22Rv1 (cell line): ENCODE measurements around the gene IL25.
A peak's percentile ranks its signal among the peaks of the same experiment; 100 is the strongest.

Source experiments
- H3K27ac ChIP-seq: fragments of 450-650 bp; 2 replicates; pipeline ENCODE4 v1.5.1; 2017
- ZFX ChIP-seq: fragments of 450-650 bp; IDR thresholded peaks from 2 replicates; pipeline ENCODE4 v1.6.1; 2017; ENCODE audit warnings: antibody characterized with exemption, borderline replicate concordance
- TF ChIP-seq, protein P1 (sequence below): fragments of 450-650 bp; IDR thresholded peaks from 2 replicates; pipeline ENCODE4 v1.5.1; 2017; ENCODE audit warnings: mild to moderate bottlenecking

Gene IL25

GRCh38 chr14:23348297-23348655, 24.3 kb upstream of the IL25 start:
- TF ChIP-seq, protein P1, sequence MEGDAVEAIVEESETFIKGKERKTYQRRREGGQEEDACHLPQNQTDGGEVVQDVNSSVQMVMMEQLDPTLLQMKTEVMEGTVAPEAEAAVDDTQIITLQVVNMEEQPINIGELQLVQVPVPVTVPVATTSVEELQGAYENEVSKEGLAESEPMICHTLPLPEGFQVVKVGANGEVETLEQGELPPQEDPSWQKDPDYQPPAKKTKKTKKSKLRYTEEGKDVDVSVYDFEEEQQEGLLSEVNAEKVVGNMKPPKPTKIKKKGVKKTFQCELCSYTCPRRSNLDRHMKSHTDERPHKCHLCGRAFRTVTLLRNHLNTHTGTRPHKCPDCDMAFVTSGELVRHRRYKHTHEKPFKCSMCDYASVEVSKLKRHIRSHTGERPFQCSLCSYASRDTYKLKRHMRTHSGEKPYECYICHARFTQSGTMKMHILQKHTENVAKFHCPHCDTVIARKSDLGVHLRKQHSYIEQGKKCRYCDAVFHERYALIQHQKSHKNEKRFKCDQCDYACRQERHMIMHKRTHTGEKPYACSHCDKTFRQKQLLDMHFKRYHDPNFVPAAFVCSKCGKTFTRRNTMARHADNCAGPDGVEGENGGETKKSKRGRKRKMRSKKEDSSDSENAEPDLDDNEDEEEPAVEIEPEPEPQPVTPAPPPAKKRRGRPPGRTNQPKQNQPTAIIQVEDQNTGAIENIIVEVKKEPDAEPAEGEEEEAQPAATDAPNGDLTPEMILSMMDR = no peak
- no peak for TF ChIP-seq ZFX
- H3K27ac ChIP-seq = no peak overlapping the region

DNA sequence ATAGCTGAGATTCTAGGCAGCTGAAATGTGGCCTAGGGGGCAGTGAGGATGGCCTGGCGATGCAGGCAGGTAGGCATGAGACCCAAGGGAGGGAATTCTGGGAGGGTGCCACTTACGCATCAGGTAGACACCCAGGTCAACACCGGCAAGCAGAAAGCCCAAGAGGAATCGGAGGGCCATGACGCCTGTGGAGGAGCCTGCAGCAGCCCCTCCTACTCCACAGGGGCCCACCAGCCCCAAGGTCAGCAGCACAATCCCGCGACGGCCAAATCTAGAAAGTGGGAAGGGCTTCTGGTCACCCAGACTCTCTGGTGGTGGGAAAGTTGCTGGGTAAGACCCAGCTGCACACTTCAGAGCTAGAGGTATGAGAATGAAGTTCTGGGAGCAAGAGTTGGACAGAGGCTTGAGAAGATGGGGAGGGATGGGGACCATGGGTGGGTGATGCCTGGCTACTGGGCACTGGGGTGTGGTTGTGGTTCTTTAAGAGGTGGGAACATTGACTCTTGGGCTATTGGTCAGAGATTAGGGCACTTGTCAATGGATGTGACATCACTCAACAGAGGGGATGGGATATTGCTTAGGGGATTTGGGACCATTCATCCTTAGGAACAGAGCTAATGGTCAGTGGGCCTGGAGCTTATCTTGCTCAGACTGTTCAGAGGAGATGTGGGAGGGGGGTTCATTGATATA, 23.3 kb upstream of the IL25 start:
- H3K27ac ChIP-seq = no peak overlapping the region
- TF ChIP-seq, protein P1 = no peak
- TF ChIP-seq ZFX = no peak

DNA sequence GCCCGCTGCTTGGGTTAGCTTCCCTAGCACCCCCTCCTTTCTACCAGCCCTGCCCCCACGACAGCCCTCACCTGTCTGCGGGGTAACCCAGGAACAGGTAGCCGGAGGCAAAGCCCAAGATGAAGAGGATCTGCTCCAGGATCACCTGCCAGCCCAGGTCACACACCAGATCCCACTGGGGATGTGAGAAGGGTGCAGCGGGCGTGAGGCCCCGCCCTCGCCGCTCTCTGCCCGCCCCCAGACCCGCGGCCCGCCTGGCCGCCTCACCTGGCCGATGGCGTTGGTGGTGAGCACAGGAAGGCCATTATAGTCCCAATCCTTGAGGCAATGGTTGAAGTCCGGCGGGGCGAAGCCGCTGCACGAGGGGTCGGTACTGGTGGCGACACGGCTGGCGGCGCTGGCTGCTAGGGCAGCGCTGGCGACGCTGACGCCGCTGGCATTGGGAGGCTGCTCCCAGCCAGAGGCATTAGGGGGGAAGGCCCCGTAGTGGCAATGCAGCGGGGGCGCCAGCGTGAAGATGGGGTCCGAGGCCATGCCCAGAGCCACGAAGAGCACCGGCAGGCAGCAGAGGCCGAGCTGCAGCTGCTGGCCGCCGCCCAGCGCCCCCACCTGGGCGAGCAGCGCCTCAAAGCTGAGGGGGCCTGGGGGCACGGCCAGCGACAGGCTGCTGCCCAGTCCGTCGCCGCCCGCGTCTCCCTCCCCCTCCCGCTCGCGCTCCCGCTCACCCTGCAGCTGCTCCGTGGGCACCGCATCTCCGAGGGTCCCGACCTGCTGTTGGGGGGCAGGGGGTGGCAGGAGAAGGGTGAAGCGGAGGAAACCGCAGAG, 20.7 kb upstream of the IL25 start:
- no peak overlapping the region for H3K27ac ChIP-seq
- TF ChIP-seq, protein P1 = no peak; the same call in 1 of the 2 replicates
- no peak for TF ChIP-seq ZFX

DNA sequence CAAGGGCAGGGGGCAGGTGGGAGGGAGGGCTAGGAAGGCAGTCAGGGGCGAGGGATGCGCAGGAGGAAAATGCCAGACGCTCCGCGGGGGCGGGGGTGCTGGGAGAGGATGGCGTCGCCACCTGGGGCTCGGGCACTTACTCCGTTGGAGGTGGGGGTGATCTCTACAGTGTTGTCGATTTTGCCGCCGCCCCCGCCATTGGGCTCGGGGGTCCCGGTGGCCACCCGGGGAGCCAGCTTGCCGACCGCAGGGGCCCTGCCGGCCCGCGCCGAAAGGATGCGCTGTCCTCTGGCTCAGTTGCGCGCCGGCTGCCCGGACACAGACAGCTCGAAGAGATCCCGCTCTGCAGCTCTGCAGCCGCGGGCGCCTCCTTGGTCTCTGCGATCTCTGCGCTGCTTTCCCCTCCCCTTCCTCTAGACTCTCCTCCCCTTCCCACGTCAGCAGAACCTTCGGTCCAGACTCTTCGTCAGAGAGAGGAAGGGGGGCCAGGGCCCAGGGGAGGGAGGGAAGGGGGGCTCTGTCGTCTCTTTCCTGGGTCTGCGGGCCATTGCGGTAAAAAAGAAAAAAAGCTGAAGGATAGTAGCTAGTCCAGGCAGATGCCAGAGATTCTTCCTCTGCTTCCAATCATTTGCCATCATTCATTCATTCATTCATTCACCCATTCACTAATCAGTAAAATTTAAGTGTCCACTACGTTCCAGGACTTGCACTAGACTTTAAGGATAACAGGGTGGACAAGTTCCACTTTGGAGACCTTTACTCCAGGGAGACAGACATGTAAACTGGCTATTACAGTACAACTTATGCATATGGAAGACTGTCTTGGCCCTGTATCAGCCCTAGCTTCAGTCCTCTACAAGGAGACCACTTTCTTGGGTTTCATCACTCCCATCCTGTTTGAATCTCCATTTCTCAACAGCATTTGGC, 19.8 kb upstream of the IL25 start, which contains the start of gene SLC22A17:
TSS of gene SLC22A17 (minus strand) at position 382 of the 927 bp plus-strand sequence.
- TF ChIP-seq ZFX = no peak
- TF ChIP-seq, protein P1 = peak; percentile 31
- H3K27ac ChIP-seq = no peak within 1 kb of the TSS

DNA sequence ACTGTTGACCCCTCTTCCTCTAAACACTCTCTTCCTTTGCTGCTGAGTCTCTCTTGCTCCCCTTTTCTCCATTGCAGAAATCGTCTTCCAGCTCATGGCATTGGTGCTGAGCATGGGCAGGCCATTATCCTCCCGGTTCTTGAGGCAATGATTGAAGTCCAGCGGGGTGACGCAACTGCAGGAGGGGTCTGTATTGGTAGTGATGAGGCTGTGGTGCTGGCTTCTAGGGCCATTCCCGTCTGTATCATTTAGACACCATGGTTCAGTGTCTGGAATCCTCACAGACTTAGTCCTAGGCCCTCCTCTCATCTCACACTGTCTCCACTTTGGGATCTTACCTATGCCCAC, 19.2 kb upstream of the IL25 start:
- no peak overlapping the region for H3K27ac ChIP-seq
- TF ChIP-seq ZFX = no peak
- TF ChIP-seq, protein P1 = no peak

- TF ChIP-seq ZFX = no peak
- TF ChIP-seq, protein P1 = no peak
- H3K27ac ChIP-seq = no peak overlapping the region
Observed at GRCh38 chr14:23354990-23355389, 17.6 kb upstream of the IL25 start.
